ENCODE data around the gene GRB2.
"Not testable (repeated sequence)": the region's sequence is repeated elsewhere in the genome, so short reads cannot be mapped to it uniquely, and the experiment has no call there.

The GRB2 gene

DNA sequence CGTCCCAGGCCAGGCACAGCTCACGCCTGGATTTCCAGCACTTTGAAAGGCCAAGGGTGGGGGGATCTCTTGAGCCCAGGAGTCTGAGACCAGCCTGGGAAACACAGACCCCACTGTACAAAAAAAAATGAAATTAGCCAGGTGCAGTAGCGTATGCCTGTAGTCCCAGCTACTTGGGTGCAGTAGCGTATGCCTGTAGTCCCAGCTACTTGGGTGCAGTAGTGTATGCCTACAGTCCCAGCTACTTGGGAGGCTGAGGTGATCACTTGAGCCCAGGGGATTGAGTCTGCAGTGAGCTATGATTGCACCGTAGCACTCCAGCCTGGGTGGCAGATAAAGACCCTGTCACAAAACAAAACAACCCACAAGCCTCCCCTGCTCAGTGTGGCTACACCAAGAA is 89.2 kb downstream of the GRB2 start:
- no peak for DNase-seq

DNA sequence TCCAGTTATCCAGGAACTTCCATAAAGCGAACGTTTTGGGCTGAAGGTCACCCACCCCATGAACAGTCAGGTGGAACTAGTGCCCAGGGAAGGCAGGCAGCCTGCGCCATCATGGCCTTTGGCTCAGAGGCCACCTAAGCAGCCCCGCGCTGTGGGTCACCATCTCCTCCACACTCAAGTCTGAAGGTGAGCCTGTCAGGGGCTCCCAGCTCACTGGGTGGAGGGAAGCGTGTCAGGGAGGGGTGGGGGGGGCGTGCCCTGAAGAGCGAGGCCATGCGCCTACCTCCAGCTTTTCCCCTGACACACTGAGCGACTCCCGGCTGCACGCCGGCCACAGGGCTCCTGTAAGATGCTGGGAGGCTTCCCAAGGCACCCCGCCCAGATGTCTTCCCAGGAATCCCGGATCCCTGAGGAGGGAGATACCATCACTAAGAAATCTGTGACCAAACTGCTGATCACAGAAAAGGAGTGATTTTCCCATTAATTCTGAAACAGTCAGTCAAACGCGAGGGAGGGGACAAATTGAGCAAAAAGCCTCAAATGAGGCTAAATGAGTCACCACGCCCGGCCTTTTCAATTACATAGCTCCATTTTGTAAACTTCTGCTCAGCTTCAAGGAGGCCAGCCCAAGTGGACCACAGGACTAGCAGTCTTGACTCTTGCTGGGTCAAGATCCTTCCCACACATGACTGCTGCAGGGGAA is 89.8 kb downstream of the GRB2 start:
- no peak for DNase-seq

DNA sequence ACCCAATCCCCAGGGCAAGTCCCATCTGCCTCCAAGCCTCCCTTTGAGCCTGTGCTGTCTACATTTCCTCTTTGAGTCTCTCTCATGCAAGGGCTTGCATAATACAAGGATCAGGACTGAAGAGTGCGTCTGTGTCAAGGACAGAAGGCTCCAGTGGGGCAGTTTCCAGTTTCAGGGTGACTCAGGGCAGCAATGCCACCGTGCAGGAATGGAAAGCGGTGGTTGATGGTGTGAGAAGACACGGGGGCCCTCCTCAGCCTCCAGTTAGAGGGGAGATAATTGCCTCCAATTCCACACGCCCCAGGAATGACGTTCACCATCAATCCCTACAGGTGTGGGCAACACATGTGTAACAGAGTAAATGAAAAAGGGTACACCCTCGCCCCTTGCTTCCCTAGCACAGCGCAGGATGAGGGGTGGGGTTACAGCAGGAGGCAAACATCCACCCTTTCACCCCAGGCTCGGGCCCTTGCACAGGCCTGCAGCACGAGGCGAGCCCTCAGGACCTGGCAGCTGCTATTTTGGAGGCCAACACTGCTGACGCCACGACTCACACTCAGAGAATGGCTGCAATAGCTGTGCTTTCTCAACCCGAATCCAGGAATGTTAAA is 91.4 kb downstream of the GRB2 start:
- no peak for DNase-seq

DNA sequence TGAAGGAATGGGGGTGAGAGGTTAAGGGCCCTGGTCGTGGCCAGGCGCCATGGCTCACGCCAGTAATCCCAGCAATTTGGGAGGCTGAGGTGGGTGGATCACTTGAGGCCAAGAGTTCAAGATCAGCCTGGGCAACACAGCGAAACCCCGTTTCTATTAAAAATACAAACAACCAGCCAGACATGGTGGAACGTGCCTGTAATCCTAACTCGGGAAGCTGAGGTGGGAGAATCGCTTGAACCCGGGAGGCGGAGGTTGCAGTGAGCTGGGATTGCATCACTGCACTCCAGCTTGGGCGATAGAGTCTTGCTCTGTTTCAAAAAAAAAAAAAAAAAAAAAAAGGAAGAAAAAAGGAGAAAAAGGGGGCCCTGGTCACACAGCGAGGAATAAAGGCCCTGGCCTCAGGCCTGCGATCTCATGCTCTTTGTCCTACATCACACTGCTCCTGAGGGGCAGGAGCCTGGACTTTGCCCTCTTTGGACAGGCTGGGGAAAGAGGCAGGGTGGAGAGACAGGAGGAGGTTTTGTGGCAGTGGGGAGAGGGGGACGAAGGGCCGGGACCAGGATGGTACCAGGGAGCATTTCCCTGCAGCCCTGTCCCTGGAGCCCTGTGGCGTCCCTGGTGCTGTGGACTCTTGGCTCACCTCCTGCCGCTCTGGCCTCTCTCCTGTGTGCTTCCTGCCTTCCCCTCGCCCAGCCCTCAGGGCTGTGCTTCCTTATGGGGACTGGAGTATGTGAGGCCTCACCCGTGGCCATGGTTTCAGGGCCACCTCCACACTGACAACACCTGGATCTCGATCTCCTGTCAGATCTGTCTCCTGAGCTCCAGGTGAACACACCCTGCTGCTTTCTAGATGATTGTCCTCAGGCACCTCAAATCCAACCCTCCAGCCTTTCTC is 96.5 kb downstream of the GRB2 start:
- no peak for DNase-seq

DNA sequence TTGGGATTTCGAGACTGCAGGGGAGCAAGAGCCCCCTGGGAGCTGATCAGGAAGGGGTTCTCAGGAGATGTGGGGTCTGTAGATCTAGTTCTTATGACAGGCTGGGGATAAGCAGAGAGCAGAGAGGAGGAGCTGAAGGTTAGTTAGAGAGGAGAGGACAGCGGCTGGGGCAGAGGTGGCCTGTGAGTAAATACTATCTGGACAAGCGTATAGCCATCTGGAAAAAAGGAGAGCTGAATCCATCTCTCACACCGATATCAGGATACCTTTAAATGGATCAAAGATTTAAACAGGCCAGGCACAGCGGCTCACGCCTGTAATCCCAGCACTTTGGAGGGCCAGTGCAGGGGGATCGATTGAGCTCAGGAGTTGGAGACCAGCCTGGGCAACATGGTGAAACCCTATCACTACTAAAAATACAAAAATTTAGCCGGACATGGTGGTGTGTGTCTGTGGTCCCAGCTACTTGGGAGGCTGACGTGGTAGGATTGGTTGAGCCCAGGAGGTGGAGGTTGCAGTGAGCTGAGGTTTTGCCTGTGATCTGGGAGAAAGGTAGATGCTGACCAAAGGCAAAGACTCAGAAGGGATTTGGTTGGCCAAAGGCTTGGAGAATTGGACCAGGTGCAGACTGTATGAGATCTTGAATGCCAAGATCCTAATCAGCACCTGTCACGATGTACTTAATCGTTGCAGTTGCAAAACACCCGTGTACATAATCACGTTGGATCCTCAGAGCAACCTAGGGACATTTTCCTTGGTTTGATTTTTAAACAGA is 97.3 kb downstream of the GRB2 start:
- no peak for DNase-seq

DNA sequence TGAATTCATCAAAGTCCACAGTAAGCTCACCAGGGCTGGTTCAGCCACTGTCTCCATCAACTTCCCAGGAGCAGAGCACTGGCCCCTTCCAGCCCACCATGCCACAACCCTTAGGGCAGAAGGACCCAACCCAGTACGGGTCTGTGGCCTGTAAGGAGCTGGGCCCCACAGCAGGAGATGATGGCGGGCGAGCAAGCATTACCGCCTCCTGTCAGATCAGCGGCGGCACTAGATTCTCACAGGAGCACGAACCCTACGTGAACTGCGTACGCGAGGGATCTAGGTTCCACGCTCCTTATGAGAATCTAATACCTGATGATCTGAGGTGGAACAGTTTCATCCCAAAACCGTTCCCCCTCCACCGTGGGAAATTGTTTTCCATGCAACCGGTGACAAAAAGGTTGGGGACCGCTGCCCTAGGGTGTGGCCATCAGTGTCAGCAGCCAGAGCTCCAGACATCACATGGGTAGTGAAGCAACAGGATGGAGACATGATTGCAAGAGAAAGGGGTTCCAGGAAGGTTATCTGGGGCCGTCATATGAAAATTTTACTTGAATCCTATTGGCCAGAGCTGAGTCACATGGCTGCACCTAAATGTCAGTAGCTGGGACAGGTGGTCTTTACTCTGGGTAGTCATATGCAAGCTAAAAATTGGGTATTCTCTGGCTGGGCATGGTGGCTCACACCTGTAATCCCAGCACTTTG is 103.8 kb downstream of the GRB2 start:
- no peak for DNase-seq

DNA sequence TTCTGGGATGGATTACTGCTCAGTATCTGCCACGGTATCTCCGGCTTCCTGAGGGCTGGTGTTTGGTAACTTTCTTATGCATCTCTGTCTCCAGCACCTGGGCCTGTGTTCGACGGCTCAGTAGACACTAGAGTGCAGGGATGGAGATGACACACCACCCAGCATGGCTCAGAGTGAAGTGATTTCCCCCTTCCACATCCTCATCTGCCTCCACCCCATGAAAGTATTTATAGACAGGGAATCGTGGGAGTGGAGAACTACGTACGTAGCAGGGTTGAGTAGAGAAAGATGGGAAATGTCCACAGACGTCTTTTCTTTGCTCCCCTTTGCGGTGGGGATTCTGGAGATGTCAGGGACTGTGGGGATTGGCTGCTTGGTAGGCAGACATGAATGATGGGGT is 104.4 kb downstream of the GRB2 start:
- DNase-seq: no peak

DNA sequence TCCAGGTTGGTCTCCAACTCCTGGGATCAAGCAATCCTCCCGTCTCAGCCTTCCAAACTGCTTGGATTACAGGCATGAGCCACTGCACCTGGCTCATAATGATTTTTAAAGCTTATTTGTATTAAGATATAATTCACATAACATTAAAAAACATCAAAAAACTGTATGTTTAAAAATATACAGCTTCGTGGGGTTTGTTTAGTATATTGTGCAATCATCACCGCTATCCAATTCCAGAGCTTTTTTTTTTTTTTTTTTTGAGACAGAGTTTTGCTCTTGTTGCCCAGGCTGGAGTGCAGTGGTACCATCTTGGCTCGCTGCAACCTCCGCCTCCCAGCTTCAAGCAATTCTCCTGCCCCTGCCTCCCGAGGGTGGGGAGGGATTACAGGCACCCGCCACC is 105.2 kb downstream of the GRB2 start:
- DNase-seq: no peak

DNA sequence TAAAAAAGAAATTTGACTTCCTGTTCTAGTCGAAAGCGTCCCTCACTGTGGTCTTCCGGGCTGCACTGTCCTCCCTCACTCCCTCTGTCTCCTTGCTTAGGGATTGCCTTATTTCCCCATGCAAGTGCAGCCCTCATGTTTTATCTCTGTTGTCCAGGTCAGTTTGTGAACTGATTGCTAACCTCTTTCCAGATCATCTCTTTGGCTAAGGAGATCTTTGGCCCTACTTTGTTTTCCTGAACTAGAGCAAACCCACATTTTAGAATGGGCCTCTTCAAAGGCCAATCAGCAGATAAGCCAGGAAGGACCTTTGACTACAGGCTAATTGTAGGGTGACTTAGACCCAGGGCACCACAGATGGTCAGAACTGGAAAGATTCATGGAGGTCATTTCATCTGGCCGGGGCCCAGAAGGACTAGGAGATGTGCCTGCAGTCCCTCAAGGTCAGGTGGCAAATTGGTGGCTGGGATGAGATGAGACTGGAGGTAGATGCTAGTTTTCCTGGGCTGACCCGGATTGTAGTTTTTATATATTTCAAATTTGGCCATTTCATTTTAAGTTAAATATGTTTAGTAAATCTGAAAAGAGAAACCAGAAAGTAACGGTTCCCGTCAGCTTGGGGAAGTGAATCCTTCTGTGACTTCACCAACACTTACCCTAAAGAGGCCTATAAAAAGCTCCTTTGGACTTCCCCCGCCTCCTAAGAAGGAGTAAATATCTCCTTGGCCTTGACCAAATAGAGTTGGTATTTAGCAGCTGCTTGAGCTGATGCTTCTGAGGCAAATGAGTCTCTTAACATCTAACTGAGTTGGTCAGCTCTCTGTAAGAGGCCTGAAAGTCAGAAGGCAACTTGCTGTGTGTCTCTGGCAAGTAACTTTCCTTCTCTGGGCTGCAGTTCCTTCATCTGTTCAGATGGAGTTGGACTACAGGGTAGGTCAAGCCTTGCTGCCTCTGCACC is 110.0 kb downstream of the GRB2 start:
- DNase-seq: no peak

DNA sequence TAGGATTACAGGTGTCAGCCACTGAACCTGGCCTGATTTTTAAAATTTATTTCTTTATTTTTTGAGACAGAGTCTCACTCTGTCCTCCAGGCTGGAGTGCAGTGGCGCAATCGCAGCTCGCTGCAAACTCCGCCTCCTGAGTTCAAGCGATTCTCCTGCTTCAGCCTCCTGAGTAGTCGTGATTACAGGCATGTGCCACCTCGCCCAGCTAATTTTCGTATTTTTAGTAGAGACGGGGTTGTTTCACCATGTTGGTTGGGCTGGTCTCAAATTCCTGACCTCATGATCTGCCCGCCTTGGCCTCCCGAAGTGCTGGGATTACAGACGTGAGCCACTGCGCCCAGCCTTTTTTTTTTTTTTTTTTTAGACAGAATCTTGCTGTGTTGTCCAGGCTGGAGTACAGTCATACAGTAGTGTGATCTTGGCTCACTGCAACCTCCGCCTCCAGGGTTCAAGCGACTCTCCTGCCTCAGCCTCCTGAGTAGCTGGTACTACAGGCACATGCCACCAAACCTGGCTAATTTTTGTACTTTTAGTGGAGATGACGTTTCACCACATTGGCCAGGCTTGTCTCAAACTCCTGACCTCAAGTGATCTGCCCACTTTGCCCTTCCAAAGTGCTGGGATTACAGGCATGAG is 112.5 kb downstream of the GRB2 start:
- DNase-seq: not testable (repeated sequence)

DNA sequence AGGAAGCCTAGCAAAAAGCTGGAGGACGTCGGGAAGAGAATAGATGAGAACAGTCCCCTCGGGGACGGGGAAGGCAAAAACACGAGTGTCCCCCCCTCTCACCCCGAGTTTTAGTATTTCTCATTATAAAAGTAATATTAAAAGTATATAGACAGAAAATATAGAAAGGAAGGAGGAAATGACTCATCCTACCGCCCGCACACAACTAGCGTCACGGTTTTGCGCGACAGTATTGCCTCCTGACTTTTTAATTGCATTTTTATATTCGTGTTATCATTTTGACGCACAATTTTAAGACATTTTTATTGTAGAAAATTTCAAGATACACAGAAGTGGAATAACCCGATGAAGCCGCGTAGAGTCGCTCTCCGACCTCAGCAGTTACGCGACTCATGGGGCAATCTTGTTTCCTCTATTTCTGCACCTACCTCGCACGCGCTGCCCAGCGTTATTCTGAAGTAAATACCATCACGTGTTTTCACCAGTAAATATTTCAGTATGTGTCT is 115.6 kb downstream of the GRB2 start:
- no peak for DNase-seq

DNA sequence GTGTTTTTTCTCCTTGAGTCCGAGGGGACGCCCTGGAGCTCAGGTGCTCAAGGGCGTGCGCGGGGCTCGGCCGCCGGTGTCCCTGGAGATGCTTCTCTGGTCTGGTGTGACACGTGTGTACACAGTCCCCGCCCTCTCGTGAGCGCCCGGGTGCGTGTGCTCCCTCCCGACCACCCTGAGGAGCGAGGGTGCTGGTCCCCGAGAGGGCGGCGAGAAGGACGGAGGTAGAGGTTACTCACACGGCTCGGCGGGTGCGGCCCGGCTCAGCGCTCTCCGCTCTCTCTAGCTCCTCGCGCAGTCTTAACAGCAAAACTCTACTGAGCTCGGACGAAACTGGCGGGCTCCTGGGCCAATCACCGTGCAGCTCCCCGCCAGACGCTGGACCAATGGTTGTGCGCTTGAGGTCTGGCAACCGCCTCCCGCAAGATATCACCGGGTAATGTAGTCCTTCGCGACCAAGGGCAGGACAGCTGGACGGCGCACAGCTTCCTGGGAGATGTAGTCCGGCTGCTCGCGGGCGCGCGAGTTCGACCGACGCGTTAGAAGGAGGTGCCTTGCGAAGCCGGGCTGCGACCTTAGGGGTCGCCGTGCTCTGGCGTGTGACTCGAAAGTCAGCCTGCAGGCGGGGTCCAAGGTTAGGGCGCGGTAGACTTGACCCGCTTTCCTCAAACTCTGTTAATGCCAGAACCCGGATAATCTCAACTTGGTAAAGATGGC is 116.2 kb downstream of the GRB2 start, which contains the start of gene SLC25A19:
Gene SLC25A19, minus strand, starts transcription at position 319 of the 717 bp plus-strand sequence. CDS start 2,669 bp downstream, outside the sequence.
- DNase-seq: peak; percentile 90

DNA sequence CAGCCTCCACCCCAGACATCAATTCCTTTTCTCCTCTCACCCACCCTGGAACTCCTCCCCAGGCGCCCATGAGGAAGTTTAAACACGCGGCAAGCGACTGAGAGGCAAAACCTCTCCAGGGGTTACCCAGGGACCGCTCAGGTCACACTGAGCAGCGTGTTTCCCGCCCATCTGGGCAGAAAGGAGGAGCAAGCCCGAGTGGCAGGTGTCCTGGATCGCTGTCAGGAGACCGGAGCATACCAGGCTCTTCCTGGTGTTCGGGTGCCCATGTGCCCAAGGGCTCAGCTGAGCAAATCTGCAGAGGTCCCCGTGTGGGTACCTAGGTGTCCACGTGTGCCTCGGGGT is 116.7 kb downstream of the GRB2 start:
- DNase-seq: no peak

DNA sequence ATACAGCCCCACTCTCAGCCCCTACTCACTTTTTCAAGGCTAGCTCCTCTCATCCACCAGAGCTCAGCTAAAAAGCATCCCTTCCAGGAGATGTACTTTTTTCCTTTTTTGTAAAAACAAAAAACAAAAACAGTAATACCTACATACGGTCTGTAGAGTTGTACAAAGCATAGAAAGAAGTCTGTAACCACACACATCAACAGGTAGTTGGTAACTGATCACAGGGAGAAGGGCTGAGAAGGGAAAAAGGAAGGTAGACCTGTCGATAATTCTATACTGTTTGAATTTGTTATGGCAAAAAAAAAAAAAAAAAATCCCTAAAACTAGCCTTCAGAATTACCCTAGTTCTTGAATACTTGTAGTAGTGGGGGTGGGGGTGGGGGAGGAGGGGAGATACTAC is 117.1 kb downstream of the GRB2 start:
- DNase-seq: no peak

DNA sequence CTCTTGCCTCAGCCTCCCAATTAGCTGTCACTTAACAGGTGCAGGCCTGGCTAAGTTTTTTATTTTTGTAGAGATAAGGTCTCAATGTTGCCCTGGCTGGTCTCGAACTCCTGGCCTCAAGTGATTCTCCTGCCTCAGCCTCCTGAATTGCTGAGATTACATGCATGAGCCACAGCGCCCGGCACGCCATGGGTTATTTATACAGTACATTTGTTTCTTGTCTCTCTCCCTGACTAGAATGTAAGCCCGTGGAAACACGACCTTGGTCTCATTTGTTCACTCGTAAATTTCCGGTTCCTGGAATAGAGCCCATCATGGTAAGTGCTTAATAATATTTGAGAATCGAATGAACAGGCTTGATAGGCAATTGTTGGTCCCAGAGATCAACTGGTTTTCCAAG is 118.3 kb downstream of the GRB2 start:
- no peak for DNase-seq

DNA sequence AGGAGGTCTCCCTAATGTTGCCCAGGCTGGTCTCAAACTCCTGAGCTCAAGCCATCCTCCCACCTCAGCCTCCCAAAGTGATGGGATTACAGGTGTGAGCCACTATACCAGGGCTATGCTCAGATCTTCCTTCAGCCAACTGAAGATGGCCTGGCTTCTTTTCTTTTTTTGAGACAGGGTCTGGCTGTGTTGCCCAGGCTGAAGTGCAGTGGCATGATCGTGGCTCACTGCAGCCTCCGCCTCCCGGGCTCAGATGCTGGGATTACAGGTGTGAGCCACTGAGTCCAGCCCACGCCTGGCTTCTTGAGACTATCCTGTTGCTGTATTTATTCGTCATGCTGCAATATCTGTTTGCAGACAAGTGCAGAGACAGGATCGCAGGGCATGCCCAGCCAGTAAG is 120.4 kb downstream of the GRB2 start:
- DNase-seq: no peak

DNA sequence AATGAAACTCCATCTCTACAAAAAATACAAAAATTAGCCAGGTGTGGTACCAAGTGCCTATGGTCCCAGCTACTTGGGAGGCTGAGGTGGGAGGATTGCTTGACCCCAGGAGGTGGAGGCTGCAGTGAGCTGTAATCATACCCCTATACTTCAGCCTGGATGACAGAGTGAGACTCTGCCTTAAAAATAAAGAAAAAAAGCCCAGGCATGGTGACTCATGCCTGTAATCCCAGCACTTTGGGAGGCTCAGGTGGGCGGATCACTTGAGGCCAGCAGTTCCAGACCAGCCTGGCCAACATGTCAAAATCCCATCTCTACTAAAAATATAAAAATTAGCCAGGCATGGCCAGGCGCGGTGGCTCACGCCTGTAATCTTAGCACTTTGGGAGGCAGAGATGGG is 125.3 kb downstream of the GRB2 start:
- DNase-seq: not testable (repeated sequence)

DNA sequence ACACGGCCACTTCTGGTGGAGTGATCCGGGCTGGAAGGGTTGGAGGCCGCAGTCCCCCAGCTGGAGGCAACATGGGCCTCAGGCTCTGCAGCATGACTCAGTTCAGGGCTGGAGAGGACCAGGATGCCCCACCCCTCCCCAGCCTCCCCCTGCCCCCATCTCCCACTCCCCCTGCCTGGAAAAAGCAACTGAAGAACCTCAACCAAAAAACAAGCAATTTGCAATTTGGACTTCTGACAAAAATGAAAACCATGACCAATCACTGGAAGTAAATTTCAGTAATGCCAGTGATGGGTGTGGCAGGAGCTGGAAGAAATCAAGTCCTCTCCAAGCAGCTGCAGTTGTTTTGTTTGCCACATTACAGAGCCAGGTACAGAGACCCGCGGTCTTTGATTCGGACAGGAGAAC is 127.8 kb downstream of the GRB2 start:
- DNase-seq: no peak

DNA sequence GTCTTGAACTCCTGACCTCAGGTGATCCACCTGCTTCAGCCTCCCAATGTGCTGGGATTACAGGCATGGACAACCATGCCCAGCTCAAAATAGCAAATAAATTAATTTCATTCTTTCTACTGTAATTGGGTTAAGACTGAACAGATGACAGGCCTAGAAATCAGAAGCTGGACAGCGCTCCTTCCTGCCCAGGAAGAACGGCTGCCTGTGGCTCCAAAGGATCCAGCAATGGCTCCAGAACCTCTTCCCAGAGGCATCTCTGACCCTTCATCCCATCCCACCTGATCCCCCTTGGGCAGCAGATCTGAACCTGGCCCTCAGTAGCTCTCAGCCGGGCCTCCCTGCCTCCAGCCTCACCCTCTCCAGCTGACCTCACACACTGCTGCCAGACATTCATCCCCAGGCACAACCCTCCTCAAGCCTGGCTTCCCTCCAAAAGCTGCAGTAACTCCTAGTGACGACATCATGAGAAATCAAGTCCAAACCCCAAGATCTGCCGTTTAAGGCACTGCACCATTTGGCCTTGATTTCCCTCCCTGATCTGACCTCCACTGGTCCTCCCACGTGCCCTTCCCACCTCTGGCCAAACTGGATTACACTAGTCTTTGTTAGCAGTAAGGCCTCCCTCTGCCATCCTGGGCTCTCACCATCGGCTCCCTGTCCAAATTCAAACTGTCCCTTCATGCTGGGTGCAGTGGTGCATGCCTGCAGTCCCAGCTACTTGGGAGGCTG is 131.3 kb downstream of the GRB2 start:
- DNase-seq: no peak

Measured in GOT3 (cell line).